GM18867 (cell line): ENCODE measurements around the gene S100A7.

Experiments used
- ATAC-seq: cut with Tn5 transposase; IDR thresholded peaks from one replicate; pipeline ENCODE4 v1.9.1; 2021; ENCODE audit warnings: mild to moderate bottlenecking, moderate library complexity; ENCODE audit not compliant: unreplicated experiment

S100A7 gene

DNA sequence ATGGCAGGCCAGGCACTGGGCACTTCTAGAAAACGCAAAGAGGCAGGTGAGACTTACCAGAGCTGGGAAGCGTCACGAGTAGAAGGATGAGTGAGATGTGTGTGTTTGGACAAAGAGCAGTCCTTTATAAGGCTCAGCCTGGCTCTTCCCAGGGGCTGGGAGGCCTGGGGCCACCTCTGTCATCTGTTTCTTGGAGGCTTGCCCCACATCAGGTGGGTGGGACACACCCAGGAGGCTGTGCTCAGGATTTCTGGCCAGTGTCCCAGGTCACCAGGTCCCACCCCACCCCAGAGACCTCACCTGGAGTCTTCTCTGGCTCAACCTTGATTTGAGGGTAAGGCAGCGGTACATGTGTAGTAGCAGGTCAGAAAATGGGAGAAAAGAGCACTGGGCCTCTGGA is at the start of gene S100A7:
S100A7 (minus strand) TSS at position 101 of the 400 bp plus-strand sequence. CDS start 1,638 bp downstream, outside the sequence.
- no peak for ATAC-seq

DNA sequence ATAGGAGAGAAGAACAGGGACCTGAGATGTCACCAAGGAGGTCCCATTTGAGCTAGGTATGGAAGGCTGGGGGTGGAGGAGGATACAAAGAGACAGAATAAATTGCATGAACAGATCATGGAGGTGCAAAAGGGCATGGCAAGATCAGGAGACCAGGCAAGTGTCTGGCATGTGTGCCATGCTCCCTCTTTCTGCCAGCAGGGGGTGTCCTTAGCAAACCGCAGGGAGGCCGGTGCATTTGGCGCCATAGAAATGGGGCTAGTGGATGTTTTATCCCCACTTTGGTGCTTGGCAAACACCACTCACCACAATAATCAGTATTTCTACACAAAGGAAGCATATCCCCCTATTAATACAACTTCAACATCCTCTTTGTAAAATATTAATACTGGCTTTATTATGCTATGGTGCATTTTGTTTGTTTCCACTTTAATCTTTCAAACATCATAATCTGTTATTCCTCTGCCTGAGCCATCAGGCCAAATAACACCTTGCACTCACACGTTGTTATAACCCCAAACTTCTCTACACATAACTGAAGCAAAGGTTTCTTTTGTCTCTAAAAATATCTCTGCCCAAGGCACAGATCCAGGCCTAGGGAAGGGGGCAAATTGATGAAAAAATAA is 49.4 kb upstream of the S100A7 start:
- ATAC-seq, result no peak

DNA sequence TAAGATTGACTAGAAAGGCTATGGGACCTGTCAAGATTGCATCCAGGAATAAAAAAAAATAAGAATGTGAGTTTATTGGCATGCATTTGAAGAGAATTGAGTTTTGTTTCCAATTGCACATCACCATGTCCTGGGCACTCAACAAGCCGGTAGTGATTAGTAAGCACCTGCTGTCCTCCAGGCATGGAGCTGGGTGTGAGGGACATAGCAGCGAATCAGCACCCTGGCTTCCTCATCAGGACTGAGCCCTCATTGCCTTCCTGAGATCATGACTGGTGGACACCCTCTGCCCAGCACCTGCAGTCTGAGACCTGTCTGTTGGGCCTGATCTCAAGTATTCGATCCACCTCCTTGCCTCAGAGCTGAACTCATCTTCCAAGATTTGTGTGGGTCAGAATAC is 48.6 kb upstream of the S100A7 start:
- ATAC-seq, result no peak

DNA sequence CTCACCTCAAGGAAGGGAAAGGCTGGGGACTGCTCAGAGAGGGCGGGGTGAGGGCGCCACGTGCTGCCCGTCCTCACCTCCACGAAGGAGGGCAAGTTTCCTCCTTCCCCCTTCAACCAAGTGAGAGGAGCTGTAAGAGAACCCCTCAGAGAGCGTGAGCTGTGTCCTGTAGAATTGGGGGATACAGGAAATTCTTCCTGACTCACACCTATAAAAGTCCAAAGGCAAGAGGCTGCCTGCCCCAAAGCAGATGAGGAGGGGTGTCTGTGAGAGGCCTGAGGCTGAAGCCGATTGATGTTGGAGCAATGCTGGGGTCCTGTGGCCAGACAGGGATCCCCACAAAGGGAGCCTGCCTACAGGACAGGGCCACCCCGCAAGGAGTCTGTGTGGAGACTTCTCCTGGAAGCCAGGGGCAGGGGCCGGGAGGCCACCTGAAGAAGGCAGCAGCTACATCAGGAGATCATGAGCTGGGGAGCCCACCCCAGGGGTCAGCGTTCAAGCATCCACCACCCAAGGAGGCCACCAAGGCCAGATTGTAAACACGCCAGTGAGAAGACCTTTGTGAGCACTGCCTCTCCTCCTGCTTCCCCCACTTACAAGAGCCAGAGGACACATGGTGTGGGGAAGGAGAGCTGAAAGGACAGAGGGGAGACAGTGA is 47.6 kb upstream of the S100A7 start:
- no peak for ATAC-seq

DNA sequence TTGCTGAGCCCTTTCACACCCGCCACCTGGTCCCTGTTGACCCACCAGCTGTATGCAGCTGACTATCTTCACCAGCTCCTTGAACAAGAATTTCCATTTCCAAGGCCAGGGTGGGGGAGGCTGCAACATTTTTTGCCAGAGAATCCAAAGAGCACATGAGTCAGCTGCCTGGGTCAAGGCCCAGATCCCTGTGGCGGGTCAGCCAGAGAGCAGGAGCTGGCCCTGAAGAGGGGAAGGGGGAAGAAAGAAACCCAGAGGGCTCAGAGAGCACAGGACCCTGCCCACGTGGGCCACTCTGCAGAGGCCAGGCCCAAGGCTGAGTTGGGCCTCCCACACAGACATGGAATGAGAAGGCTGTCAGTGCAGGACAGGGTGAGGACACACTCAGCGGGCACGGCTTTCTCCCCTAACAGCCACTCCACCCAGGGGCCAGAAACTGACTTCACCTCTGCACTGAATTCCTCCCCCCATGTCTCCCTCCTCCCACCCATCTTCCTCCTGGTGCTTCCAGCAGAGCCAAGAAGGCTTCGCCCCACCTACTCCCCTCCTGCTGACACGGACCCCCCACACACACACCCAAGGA is 46.5 kb upstream of the S100A7 start:
- ATAC-seq, result no peak

DNA sequence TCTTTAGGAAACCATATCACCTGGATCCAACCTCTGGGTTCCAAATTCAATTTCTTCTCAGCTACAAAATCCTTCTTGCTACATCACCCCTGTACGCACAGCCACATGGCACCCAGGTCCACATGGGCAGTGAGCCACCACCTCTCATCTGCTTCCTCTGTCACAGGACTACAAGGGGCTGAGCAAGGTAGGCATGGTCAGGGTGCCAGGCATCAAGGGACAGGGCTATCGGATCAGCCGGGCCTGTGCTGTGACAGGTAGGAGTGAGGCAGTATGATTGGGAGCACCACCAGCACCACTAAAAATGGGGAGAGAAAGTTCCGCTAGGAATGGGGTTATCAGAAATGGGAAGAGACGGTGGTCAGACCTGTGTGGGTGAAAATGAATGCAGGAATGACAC is 45.9 kb upstream of the S100A7 start:
- ATAC-seq, result no peak

DNA sequence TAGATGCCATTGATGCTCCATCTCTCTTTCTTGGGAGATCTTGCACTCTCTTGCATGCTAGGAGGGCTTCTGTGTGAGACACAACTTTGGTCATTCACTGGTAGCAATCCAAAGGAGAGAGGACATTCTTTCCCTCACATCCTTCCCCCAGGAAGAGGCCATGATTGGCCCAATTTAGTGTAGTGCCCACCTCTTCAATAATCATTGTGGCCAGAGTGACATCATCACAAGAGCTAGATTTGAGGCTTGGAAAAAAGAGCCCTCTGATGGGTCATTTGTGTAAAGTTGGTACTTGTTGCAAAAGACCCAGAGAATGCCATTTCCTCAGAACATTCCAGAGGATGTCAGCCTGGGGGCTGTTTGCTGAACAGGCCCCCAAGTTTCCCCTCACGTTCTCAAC is 45.1 kb upstream of the S100A7 start:
- ATAC-seq, result no peak

DNA sequence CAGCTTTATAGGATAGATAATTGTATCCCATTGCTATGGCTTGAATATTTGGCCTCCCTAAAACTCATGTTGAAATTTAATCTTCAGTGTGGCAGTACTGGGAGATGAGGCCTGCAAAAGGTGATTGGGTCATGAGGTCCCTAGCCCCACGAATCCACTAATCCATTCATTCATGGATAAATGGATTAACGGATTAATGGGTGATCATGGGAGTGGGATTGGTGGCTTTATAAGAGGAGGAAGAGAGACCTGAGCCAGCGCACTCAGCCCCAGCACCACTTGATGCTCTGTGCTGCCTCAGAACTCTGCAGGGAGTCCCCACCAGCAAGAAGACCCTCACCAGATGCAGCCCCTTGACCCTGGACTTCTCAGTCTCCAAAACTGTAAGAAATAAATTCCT is 43.3 kb upstream of the S100A7 start:
- no peak for ATAC-seq

DNA sequence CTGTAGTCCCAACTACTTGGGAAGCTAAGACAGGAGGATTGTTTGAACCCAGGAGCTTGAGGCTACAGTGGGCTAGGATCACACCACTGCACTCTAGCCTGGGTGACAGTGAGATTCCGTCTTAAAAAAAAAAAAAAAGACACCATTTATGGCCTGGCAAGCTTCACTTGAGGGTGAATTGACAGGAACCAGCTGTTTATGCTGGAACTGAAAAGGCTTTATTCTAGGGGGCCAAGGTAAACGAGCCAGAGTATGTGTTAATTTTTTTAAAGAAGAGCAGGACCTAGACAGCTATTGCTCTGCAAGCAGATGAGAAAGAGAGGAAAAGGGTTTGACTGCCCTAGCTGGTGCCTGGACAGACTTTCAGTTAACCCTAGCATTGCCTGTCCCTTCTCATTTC is 38.3 kb upstream of the S100A7 start:
- ATAC-seq, result no peak

DNA sequence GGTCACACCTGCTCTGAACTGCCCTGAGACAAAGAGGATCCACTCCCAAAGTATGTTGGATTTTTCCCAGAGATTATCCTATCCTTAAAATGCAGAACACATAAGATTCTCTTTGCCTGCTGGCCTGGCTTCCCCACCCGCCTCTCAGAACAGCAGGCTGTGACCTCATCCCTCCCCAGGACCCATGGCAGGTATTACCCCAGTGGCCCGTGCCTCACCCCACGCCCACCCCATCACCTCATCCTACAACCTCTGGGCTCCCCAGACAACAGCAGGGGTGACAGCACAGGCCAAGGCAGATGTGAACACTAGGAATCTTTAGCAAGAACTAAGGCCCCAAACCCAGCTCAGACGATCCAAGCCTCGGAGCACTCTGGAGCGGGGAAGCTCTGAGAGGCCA is 35.1 kb upstream of the S100A7 start:
- ATAC-seq, result no peak

DNA sequence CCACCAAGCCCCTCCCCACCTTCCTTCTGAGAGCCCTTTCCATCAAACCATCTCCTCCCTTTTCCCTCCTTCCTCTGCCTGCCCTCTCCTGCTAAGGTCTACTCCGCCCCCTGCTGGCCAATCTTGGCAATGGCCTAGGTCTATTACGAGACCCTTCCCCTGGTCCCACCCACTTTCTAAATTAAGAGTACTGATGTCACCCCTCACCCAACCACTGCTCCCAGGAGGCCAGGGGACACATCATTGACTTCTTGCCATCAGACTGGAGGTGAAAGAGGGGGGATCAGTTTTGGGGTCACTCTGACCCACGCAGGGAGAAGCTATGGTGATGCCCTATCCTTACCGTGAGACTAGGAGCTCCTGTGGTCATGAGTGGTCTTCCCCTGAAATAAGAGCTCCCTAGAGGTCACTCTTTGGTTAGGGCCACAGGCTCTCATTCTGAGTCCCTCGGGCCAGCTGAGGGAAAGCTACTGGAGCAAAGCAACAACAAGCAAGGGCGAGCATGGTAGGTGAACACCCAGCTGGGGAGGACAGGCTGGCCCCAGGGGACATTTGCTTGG is 34.6 kb upstream of the S100A7 start:
- ATAC-seq, result no peak

DNA sequence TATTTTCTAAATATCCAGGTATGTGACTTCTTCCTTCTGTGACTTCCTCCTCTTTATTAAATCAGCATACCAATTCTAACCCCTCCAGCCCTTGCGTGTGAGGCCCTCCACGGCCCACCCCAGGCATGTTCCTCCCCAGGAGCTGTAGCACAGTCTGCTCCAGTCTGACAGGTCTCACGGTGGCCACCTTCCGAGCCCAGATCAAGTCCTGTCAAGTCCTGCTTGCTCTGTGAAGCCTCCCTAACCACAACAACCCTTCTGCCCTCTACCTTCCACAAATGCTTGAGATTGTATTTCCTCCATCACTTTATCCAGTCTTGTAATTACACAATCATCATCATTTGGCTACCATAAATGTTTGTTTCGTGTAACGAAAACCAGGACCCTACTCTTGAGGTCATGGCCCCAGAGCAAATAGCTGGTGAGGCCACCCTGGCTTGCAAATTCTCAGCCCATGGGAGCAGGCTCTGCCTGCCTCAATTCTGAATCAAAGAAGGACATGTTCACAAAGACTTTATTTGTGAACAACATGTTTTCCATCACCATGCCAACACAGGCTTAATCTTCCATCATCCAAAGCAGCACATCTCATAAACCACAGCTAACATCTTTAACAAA is 33.0 kb upstream of the S100A7 start:
- no peak for ATAC-seq

DNA sequence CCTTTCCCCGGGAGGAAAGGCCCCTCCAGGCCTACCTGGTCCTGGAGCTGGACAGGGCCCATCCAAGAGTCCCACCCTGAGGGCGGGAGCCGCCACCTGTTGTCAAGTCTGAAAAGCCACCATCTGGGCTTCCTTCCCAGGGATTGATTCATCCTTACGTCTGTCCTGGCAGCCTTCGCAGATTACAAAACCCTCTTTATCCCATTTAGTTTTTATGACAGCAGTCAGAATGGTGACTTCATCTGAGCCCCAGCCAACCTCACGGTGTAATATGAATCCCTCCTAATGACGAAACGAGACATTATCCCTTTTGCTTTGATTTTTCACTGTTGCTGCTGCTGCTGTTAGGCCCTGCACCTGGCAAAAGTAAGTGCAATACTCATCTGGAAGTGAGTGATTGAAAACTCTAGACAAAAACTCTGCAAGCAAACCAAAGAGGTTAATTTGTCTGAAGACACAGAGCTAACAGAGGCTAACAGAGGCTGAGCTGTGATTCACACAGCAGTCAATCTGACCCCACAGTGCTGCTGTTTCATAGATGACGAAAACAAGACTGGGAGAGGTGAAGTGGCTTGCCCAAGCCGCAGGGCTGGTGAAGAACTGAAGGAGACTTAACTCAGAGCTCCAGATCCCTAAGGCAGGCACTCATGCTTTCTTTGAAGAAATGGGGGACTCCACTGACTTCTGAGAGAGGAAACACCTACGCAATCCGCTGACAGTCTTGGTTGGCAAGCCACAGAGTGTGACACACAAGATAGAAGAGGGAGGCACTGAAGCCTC is 30.0 kb upstream of the S100A7 start:
- ATAC-seq, result no peak

DNA sequence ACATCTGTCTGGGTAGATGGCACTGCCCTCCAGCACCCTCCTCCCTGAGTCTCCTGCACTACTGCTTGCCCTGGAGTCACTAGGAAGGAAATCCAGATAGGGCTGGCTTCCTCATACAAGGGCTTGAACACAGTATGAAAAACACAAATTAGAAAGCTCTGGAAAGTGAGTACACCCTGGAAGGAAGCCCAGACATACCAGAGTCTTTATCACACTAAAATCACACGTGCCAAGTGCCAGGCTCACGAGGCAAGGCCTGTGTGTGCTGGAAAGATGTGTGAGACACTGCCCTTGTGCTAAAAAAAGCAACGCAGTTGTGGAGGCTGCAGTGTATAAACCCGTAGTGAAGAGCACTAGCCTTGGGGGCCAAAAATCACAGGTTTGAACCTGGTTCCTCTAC is 28.3 kb upstream of the S100A7 start:
- ATAC-seq, result no peak

DNA sequence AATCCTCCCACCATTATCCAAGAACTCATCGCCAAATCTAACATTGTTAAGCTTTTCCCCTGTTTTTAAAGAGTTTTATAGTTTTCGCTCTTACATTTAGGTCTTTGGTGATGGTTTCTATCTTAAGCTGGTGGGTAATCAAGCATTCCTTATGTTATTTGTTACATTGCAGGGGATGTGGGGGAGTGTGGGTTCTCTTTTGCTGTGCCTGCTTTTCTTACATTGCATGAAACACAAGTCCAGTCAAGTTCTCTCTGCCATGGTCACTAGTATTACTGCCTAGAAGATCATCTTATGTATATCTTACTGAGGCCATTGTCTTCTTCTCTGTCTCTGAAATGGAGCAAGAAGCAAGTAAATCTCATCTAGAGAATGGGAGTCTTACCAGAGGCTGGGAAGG is 27.3 kb upstream of the S100A7 start:
- no peak for ATAC-seq

DNA sequence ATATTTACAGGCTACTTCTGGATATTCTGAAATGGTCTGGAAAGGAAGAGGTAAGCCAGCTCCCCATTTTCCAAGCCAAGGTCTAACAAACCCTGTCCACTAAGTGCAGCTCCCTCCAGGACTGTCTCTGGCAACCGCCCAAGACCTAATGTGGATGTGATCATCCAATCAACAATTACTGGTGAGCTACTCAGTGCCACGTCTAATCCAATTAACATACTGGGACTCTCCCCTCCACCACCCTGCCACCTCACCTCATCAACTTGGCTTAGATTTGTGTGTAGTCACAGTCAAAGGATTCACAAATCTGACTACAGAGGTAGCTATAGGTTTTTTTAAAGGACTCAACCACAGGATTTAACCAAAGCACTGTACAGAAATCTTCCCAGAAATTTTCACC is 25.4 kb upstream of the S100A7 start:
- ATAC-seq, result no peak

DNA sequence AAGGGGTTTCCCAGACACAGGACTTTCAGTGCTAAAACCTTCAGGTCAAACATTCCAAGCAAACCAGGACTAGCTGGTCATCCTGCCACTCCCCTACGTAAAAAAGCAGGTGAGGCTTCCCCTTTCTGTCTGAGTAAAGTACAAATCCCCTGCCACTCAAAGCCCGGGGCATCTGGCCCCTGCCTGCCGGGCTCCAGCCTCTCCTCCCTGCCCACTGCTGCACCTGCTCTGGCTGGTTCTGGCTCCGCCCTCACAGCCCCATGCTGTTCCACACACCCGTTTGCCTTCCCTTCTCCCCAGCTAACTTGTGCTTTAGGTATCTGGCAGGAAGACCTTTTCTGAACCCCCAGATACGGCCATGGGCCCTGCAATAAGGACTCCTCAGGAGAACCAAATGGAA is 23.3 kb upstream of the S100A7 start:
- no peak for ATAC-seq

DNA sequence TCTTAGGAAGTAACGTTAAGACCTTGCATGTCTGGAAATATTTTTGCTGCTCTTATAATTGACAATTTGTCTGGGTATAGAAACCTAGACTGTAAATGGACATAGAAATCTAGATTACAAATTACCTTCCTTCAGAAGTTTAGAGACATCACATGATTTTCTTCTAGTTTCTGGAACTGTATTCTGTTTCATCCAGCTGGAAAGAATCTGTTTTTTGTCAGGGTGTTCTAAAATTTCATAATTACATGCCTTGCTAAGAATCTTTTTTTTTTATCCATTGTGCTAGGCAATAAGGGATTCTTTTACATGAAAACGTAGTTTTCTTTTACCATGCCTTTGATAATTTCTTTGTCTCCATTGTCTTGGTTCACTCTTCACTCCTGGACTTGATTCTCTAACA is 20.7 kb upstream of the S100A7 start:
- no peak for ATAC-seq

DNA sequence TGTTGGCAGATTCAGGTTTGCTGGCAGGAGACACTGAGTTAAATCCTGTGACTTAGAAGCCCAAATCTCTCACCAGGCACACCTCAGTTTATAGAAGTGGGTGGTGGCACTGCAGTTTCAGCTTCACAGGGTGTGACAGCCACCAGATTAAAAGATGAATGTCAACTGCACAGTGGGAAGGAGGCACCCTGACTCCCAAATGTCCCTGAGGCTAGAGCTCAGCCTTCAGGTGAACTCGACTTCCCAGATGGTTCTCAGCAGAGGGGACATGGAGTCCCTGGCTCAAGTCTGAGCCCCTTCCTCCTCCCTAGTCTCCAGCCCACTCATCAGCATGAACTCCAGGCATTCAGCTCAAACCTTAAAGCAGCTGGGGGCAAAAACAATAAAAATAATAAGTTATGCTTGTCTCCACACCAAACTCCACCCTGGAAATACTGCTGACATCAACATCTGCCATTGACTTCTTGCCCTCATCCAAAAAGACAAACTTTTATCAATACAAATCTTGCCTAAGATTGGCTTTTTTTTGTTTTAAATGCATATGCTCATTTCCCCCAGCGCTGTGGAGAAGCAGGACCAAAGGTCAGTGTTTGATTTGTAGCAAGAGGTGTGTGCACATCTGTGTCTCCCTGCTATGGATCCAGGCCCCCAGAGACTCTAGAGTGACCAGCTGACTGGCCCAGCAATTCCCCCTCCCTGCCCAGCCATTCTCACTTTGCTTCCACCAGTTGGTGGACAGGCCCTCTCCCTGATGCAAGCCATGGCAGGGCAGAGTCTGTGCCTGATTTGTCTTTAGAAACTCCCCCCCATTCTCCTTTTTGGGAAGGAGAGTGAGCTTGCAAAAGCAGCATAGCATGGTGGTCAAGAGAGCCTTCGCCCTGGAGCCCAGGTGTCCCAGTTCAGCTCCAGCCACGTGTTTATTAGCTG is 18.5 kb upstream of the S100A7 start:
- no peak for ATAC-seq
